A673 (cell line): ENCODE results near the gene MAST4. TPM values are rescaled to one million over a fixed set of nuclear protein-coding genes. Genes with fewer than 3 reads are reported as not detected.

Experiments used
- BruUV-seq: library from RNA; stranded (reverse); fragments of 400-500 nt; replicated peaks from 2 replicates; lab custom pipeline; 2021; lab: Mats Ljungman, UMichigan
- CTCF ChIA-PET: fragments of 300-600 bp; sonication (Branson Sonifier 250); formaldehyde crosslinking; loops from one replicate; lab custom pipeline; 2022; ENCODE audit warnings: antibody characterized with exemption; lab: Charles Lee
- POLR2A ChIA-PET: fragments of 300-600 bp; sonication (Branson Sonifier 250); formaldehyde crosslinking; loops from one replicate; lab custom pipeline; 2022; ENCODE audit warnings: antibody characterized with exemption; ENCODE audit not compliant: low non-redundant PET; lab: Charles Lee
- DNase-seq: peaks from one replicate; pipeline ENCODE4 v3.0.0-alpha.2; 2015; ENCODE audit warnings: low spot score
- H3K27ac ChIP-seq: fragments of 200-600 bp; sonication (generic); 2 replicates; pipeline ENCODE4 v1.5.1; 2016; ENCODE audit warnings: mixed run types, low read depth, mild to moderate bottlenecking, mixed read lengths, antibody characterized with exemption, low read length; ENCODE audit not compliant: poor library complexity, severe bottlenecking
- H3K27me3 ChIP-seq: fragments of 200-600 bp; sonication (generic); replicated peaks from 2 replicates; pipeline ENCODE4 v1.6.1; 2017; ENCODE audit warnings: mixed run types, low read depth, mild to moderate bottlenecking, mixed read lengths, antibody characterized with exemption, low read length; ENCODE audit not compliant: insufficient read depth, poor library complexity
- H3K36me3 ChIP-seq: fragments of 200-600 bp; sonication (generic); 2 replicates; pipeline ENCODE4 v1.6.1; 2016; ENCODE audit warnings: mixed run types, mild to moderate bottlenecking, mixed read lengths, antibody characterized with exemption, low read length; ENCODE audit not compliant: insufficient read depth, poor library complexity, severe bottlenecking
- H3K4me1 ChIP-seq: fragments of 200-600 bp; sonication (generic); 2 replicates; pipeline ENCODE4 v1.6.1; 2017; ENCODE audit warnings: mixed run types, mild to moderate bottlenecking, mixed read lengths, antibody characterized with exemption, low read length; ENCODE audit not compliant: insufficient read depth, poor library complexity, severe bottlenecking
- H3K4me3 ChIP-seq: fragments of 200-600 bp; sonication (generic); 2 replicates; pipeline ENCODE4 v1.5.1; 2016; ENCODE audit warnings: low read depth, mixed run types, mild to moderate bottlenecking, mixed read lengths, low read length; ENCODE audit not compliant: poor library complexity, severe bottlenecking
- H3K9me3 ChIP-seq: fragments of 200-600 bp; sonication (generic); 2 replicates; pipeline ENCODE4 v1.6.1; 2016; ENCODE audit warnings: mixed run types, low read depth, mild to moderate bottlenecking, mixed read lengths, antibody characterized with exemption, low read length; ENCODE audit not compliant: poor library complexity, severe bottlenecking
- EZH2 ChIP-seq: fragments of 200-600 bp; sonication (generic); IDR thresholded peaks from 2 replicates; pipeline ENCODE4 v1.6.1; 2017; ENCODE audit warnings: borderline replicate concordance, low read depth, mild to moderate bottlenecking, mixed read lengths, antibody characterized with exemption, low read length; ENCODE audit not compliant: poor library complexity, severe bottlenecking
- intact Hi-C: fragments of 100-400 bp; cut with micrococcal nuclease; formaldehyde crosslinking; loops from one replicate; pipeline ENCODE4 v1.10.0; 2022; ENCODE audit not compliant: unreplicated experiment
- total RNA-seq: library from RNA; stranded (reverse); gene quantifications from 2 replicates; pipeline ENCODE4 v1.2.3, GENCODE V29; 2021
- TF ChIP-seq, protein P1 (sequence below): fragments of 300-800, 200-600 bp; sonication (generic); conservative IDR thresholded peaks from 2 replicates; pipeline ENCODE4 v1.5.1; 2017; ENCODE audit warnings: low read depth, mild to moderate bottlenecking, antibody characterized with exemption, low read length, moderate library complexity, mixed read lengths

Gene MAST4
- total RNA-seq, 1 experiment from 2014 or later = 4.5 TPM

DNA sequence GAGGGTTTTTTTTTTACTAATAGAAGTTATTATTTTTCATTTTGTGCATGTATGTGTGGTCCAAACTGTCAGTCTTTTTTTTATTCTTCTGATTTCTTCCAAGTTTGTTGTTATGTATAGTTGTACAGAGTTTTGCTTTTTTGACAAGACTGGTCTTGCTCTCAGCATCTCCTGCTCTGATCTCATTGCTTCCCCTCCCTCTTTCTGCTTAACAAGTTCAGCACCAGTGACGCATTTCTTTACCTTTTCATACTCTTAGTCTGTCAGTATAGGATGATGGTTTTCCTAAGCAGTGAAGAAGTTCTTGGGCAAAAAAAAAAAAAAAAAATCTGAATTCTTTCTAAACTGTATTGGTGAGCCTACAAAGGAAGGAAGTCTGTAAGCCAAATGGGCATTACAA lies 465.3 kb downstream of the MAST4 start:
- ChIA-PET POLR2A (no interaction called here), CTCF (no interaction called here)
- intact Hi-C loops = no loop called here
- TF ChIP-seq, protein P1, sequence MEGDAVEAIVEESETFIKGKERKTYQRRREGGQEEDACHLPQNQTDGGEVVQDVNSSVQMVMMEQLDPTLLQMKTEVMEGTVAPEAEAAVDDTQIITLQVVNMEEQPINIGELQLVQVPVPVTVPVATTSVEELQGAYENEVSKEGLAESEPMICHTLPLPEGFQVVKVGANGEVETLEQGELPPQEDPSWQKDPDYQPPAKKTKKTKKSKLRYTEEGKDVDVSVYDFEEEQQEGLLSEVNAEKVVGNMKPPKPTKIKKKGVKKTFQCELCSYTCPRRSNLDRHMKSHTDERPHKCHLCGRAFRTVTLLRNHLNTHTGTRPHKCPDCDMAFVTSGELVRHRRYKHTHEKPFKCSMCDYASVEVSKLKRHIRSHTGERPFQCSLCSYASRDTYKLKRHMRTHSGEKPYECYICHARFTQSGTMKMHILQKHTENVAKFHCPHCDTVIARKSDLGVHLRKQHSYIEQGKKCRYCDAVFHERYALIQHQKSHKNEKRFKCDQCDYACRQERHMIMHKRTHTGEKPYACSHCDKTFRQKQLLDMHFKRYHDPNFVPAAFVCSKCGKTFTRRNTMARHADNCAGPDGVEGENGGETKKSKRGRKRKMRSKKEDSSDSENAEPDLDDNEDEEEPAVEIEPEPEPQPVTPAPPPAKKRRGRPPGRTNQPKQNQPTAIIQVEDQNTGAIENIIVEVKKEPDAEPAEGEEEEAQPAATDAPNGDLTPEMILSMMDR = no peak
- TF ChIP-seq EZH2 = no peak
- H3K4me1 ChIP-seq = no peaks in the 10 kb centered on the region
- no TSS peak for BruUV-seq
- no peaks in the 10 kb centered on the region for H3K36me3 ChIP-seq
- no peak for DNase-seq
- no peaks in the 10 kb centered on the region for H3K9me3 ChIP-seq
- no peak overlapping the region for H3K4me3 ChIP-seq
- no peak overlapping the region for H3K27ac ChIP-seq
- H3K27me3 ChIP-seq = no peaks in the 10 kb centered on the region

DNA sequence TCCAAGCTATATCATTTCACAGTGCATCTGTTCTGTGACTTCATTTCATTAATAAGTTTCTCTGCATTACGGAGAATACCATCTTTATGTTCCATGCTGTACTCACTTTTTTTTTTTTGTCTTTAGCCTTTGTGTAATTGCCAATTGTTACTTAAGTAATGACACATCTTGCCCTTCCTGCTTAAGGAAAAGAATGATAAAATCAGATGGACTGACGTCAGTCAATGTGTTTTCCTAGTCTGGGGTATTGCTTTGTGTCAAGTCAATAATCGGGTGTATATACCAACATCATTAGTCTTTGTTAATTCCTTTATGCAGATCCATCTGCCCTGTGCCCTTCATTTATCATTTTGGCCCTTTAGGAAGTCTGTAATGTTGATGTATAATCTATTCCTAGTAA lies 466.9 kb downstream of the MAST4 start:
- BruUV-seq = no TSS peak
- no peaks in the 10 kb centered on the region for H3K27me3 ChIP-seq
- no peak overlapping the region for H3K4me3 ChIP-seq
- POLR2A ChIA-PET = no interaction called here
- DNase-seq = no peak
- no peak for TF ChIP-seq EZH2
- TF ChIP-seq, protein P1 = no peak
- no peaks in the 10 kb centered on the region for H3K4me1 ChIP-seq
- no peaks in the 10 kb centered on the region for H3K9me3 ChIP-seq
- intact Hi-C loops = no loop called here
- CTCF ChIA-PET = no interaction called here
- no peaks in the 10 kb centered on the region for H3K36me3 ChIP-seq
- no peak overlapping the region for H3K27ac ChIP-seq

DNA sequence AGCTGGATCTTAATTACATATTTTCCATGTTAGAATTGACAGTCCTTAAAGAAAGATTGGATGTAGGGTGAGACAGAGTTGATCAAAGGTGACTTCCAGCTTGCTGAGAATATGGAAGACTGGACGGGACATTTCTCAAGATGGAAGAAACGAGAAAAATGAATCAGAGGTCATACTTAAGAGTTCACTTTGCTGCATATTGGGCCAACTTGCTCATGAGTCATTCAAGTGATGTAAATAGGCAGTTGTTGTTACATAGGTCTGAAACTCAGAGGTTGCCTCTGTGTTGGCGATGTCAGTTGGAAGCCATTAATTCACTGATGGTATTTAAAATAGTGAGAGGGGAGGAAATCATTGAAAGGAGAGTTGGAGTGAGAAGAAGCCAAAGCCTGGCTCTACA lies 467.6 kb downstream of the MAST4 start:
- H3K9me3 ChIP-seq = no peaks in the 10 kb centered on the region
- ChIA-PET CTCF (no interaction called here), POLR2A (no interaction called here)
- intact Hi-C loops = no loop called here
- H3K27ac ChIP-seq = no peak overlapping the region
- TF ChIP-seq, protein P1 = no peak
- TF ChIP-seq EZH2 = no peak
- no peak overlapping the region for H3K4me3 ChIP-seq
- no TSS peak for BruUV-seq
- no peak for DNase-seq
- no peaks in the 10 kb centered on the region for H3K4me1 ChIP-seq
- no peaks in the 10 kb centered on the region for H3K27me3 ChIP-seq
- H3K36me3 ChIP-seq = no peaks in the 10 kb centered on the region
